H9 (cell line): ENCODE results near the gene EDAR. TPM values are rescaled to one million over a fixed set of nuclear protein-coding genes. Genes with fewer than 3 reads are reported as not detected.

Experiments used
- DNase-seq: peaks from one replicate; pipeline ENCODE4 v3.0.0-alpha.2; 2017
- H2AFZ ChIP-seq: one replicate; pipeline ENCODE4 v1.6.1; 2013; ENCODE audit warnings: mild to moderate bottlenecking, low read length, control low read depth, moderate library complexity
- H2AK5ac ChIP-seq: 2 replicates; pipeline ENCODE4 v1.6.1; 2013; ENCODE audit warnings: low read length, control low read depth, mixed read lengths; ENCODE audit not compliant: insufficient read length
- H2BK120ac ChIP-seq: one replicate; pipeline ENCODE4 v1.6.1; 2013; ENCODE audit warnings: low read depth, mild to moderate bottlenecking, low read length, control low read depth, inconsistent platforms; ENCODE audit not compliant: poor library complexity, severe bottlenecking
- H2BK12ac ChIP-seq: 2 replicates; pipeline ENCODE4 v1.6.1; 2013; ENCODE audit warnings: low read length, control low read depth, mixed read lengths, low read depth; ENCODE audit not compliant: insufficient read length
- H2BK15ac ChIP-seq: 2 replicates; pipeline ENCODE4 v1.6.1; 2013; ENCODE audit warnings: low read depth, low read length, control low read depth
- H2BK20ac ChIP-seq: one replicate; pipeline ENCODE4 v1.6.1; 2013; ENCODE audit warnings: low read depth, mild to moderate bottlenecking, low read length, control low read depth, inconsistent platforms; ENCODE audit not compliant: poor library complexity, severe bottlenecking
- H2BK5ac ChIP-seq: 2 replicates; pipeline ENCODE4 v1.6.1; 2013; ENCODE audit warnings: low read length, control low read depth, mixed read lengths; ENCODE audit not compliant: insufficient read length
- H3K14ac ChIP-seq: 2 replicates; pipeline ENCODE4 v1.6.1; 2013; ENCODE audit warnings: low read length, control low read depth; ENCODE audit not compliant: insufficient read depth
- H3K18ac ChIP-seq: 2 replicates; pipeline ENCODE4 v1.6.1; 2013; ENCODE audit warnings: low read depth, mild to moderate bottlenecking, mixed read lengths, low read length, control low read depth; ENCODE audit not compliant: insufficient read length
- H3K23ac ChIP-seq: 2 replicates; pipeline ENCODE4 v1.6.1; 2013; ENCODE audit warnings: low read length, control low read depth, mixed read lengths, low read depth; ENCODE audit not compliant: insufficient read length
- H3K23me2 ChIP-seq: 2 replicates; pipeline ENCODE4 v1.6.1; 2013; ENCODE audit warnings: low read depth, mild to moderate bottlenecking, mixed read lengths, low read length, control low read depth; ENCODE audit not compliant: insufficient read length, poor library complexity, severe bottlenecking
- H3K27ac ChIP-seq: 2 replicates; pipeline ENCODE4 v1.5.1; 2013; ENCODE audit warnings: low read length, control low read depth, mixed read lengths, low read depth; ENCODE audit not compliant: insufficient read length
- H3K27me3 ChIP-seq: 2 replicates; pipeline ENCODE4 v1.6.1; 2013; ENCODE audit warnings: low read length, control low read depth, inconsistent platforms; ENCODE audit not compliant: insufficient read depth
- H3K4ac ChIP-seq: 2 replicates; pipeline ENCODE4 v1.6.1; 2013; ENCODE audit warnings: low read depth, mild to moderate bottlenecking, control low read depth, inconsistent platforms, low read length, moderate library complexity
- H3K4me1 ChIP-seq: 2 replicates; pipeline ENCODE4 v1.6.1; 2013; ENCODE audit warnings: low read length, control low read depth, inconsistent platforms; ENCODE audit not compliant: insufficient read depth
- H3K4me2 ChIP-seq: 2 replicates; pipeline ENCODE4 v1.6.1; 2013; ENCODE audit warnings: low read length, control low read depth, mixed read lengths; ENCODE audit not compliant: insufficient read length, insufficient read depth
- H3K56ac ChIP-seq: 2 replicates; pipeline ENCODE4 v1.6.1; 2013; ENCODE audit warnings: low read depth, mild to moderate bottlenecking, mixed read lengths, low read length, control low read depth; ENCODE audit not compliant: insufficient read length
- H3K79me1 ChIP-seq: 2 replicates; pipeline ENCODE4 v1.6.1; 2013; ENCODE audit warnings: low read depth, mild to moderate bottlenecking, moderate library complexity, low read length, control low read depth, inconsistent platforms; ENCODE audit not compliant: insufficient read depth, poor library complexity, severe bottlenecking
- H3K79me2 ChIP-seq: 2 replicates; pipeline ENCODE4 v1.6.1; 2013; ENCODE audit warnings: low read length, control low read depth, inconsistent platforms; ENCODE audit not compliant: insufficient read depth
- H3K9ac ChIP-seq: 2 replicates; pipeline ENCODE4 v1.6.1; 2013; ENCODE audit warnings: low read length, control low read depth, mixed read lengths; ENCODE audit not compliant: insufficient read length; ENCODE audit errors: extremely low read depth
- H3K9me3 ChIP-seq: one replicate; pipeline ENCODE4 v1.6.1; 2013; ENCODE audit warnings: low read depth, low read length, inconsistent platforms; ENCODE audit not compliant: control insufficient read depth
- H3T11ph ChIP-seq: one replicate; pipeline ENCODE4 v1.6.1; 2013; ENCODE audit warnings: mild to moderate bottlenecking, low read length, control low read depth, inconsistent platforms
- H4K20me1 ChIP-seq: one replicate; pipeline ENCODE4 v1.6.1; 2013; ENCODE audit not compliant: control insufficient read depth, insufficient read length, insufficient read depth
- H4K5ac ChIP-seq: 2 replicates; pipeline ENCODE4 v1.6.1; 2013; ENCODE audit warnings: low read depth, mild to moderate bottlenecking, mixed read lengths, low read length, control low read depth; ENCODE audit not compliant: insufficient read length
- H4K8ac ChIP-seq: replicated peaks from 2 replicates; pipeline ENCODE4 v1.6.1; 2013; ENCODE audit warnings: low read length, control low read depth, mixed read lengths, low read depth; ENCODE audit not compliant: insufficient read length
- H4K91ac ChIP-seq: 2 replicates; pipeline ENCODE4 v1.6.1; 2013; ENCODE audit warnings: low read depth, mild to moderate bottlenecking, moderate library complexity, mixed read lengths, low read length, control low read depth; ENCODE audit not compliant: insufficient read length
- H3K27ac Mint-ChIP-seq, 3 experiments: 2 replicates in 2 of 3; 3 replicates in 1 of 3; pipeline ENCODE4 v1.8.0; 2020 to 2021; ENCODE audit warnings: mixed read lengths in 3 of 3, mild to moderate bottlenecking in 1 of 3, moderate library complexity in 1 of 3
- H3K27me3 Mint-ChIP-seq: 2 replicates; pipeline ENCODE4 v1.8.0; 2021; ENCODE audit warnings: low read depth, mild to moderate bottlenecking, moderate library complexity, mixed read lengths
- H3K36me3 Mint-ChIP-seq, 3 experiments: 2 replicates in 2 of 3; 3 replicates in 1 of 3; pipeline ENCODE4 v1.8.0; 2020 to 2021; ENCODE audit warnings: low read depth in 3 of 3, mixed read lengths in 3 of 3; ENCODE audit not compliant: insufficient read depth in 1 of 3
- H3K4me1 Mint-ChIP-seq, 2 experiments: 2 replicates each; pipeline ENCODE4 v1.8.0; 2020; ENCODE audit warnings: mixed read lengths in 2 of 2
- H3K4me3 Mint-ChIP-seq, 2 experiments: 2 replicates in 1 of 2; 3 replicates in 1 of 2; pipeline ENCODE4 v1.8.0; 2020 to 2021; ENCODE audit warnings: mild to moderate bottlenecking in 2 of 2, mixed read lengths in 2 of 2, moderate library complexity in 1 of 2
- H3K9me3 Mint-ChIP-seq, 2 experiments: 2 replicates in 1 of 2; 3 replicates in 1 of 2; pipeline ENCODE4 v1.8.0; 2020; ENCODE audit warnings: mild to moderate bottlenecking in 2 of 2, mixed read lengths in 2 of 2, moderate library complexity in 1 of 2
- CTCF ChIP-seq: fragments of 200-600 bp; sonication (generic); conservative IDR thresholded peaks from 3 replicates; pipeline ENCODE4 v1.8.0; 2021; ENCODE audit warnings: antibody characterized with exemption, mild to moderate bottlenecking
- WGBS: extraction: QIAGEN DNeasy Blood & Tissue Kit; methylation state at CpG from one replicate; pipeline ENCODE4 v1.1.7; 2013; ENCODE audit warnings: missing lambda C conversion rate, low lambda C conversion rate, mixed read lengths; ENCODE audit not compliant: insufficient read length; ENCODE audit errors: extremely low coverage; 5-methylcytosine and 5-hydroxymethylcytosine counted together
- total RNA-seq: library from RNA; stranded (reverse); gene quantifications from 2 replicates; pipeline ENCODE4 v1.2.1, GENCODE V29; 2021

The EDAR gene
- total RNA-seq, 1 experiment from 2014 or later: not detected

- Histone ChIP-seq H3K79me1 (no peaks in the 10 kb centered on the region), H2BK120ac (no peak overlapping the region), H4K8ac (no peak overlapping the region), H2BK20ac (no peak overlapping the region), H3K4me2 (no peak overlapping the region), H2BK5ac (no peak overlapping the region), H3K14ac (no peak overlapping the region), H3K4me1 (no peaks in the 10 kb centered on the region), H3K56ac (no peak overlapping the region), H3K27ac (no peak overlapping the region), H3K23ac (no peak overlapping the region), H3K79me2 (no peaks in the 10 kb centered on the region), H3K23me2 (no peaks in the 10 kb centered on the region), H4K20me1 (no peaks in the 10 kb centered on the region), H3K9ac (no peak overlapping the region), H2AK5ac (no peak overlapping the region), H3K27me3 (no peaks in the 10 kb centered on the region), H3K4ac (no peak overlapping the region), H4K91ac (no peak overlapping the region), H2AFZ (no peak overlapping the region), H3K9me3 (no peaks in the 10 kb centered on the region), H2BK12ac (no peak overlapping the region), H3T11ph (no peak overlapping the region), H4K5ac (no peak overlapping the region), H3K18ac (no peak overlapping the region), H2BK15ac (no peak overlapping the region)
- no CpG with 5 or more reads among the region's 5 CpGs for WGBS
- H3K27ac Mint-ChIP-seq: no peak overlapping the region
- TF ChIP-seq CTCF: no peak
- peaks cover 0 to 4% of the 10 kb centered on the region in 2 experiments; a peak in 2 of 5 replicates for H3K9me3 Mint-ChIP-seq
- no peak overlapping the region for H3K4me3 Mint-ChIP-seq
- no peak for DNase-seq
- H3K27me3 Mint-ChIP-seq: no peaks in the 10 kb centered on the region
- peaks cover 5 to 7% of the 10 kb centered on the region in 2 experiments; a peak in 3 of 4 replicates for H3K4me1 Mint-ChIP-seq
- H3K36me3 Mint-ChIP-seq: peaks cover 24 to 43% (median 33%) of the 10 kb centered on the region in 3 experiments
These were observed 118.9 kb downstream of the EDAR start for GRCh38 chr2:108870069-108870644.
